Upper lobe of left lung (tissue), 4 donors: ENCODE measurements around the gene ZCCHC18.

Experiments used
- EP300 ChIP-seq, 4 donors: sonication (generic); formaldehyde crosslinking; IDR thresholded peaks; one replicate each; pipeline ENCODE4 v1.5.1; 2017; ENCODE audit warnings: antibody characterized with exemption in 4 of 4, control low read depth in 2 of 4
- POLR2A ChIP-seq, 4 donors: fragments of 450-650 bp; IDR thresholded peaks; one replicate each; pipeline ENCODE4 v1.5.1; 2016 to 2017; ENCODE audit warnings: antibody characterized with exemption in 4 of 4, mild to moderate bottlenecking in 2 of 4
- POLR2AphosphoS5 ChIP-seq, 2 donors: sonication (generic); formaldehyde crosslinking; IDR thresholded peaks; one replicate each; pipeline ENCODE4 v1.5.1; 2017; ENCODE audit warnings: antibody characterized with exemption in 2 of 2
- TF ChIP-seq, protein P1 (sequence below), 6 experiments: fragments of 450-650 bp in 4 of 6; fragments of 200-600 bp in 2 of 6; sonication (generic) in 2 of 6; IDR thresholded peaks; one replicate each; pipeline ENCODE4 v1.5.1; 2016 to 2019; ENCODE audit warnings: antibody characterized with exemption in 6 of 6

DNA sequence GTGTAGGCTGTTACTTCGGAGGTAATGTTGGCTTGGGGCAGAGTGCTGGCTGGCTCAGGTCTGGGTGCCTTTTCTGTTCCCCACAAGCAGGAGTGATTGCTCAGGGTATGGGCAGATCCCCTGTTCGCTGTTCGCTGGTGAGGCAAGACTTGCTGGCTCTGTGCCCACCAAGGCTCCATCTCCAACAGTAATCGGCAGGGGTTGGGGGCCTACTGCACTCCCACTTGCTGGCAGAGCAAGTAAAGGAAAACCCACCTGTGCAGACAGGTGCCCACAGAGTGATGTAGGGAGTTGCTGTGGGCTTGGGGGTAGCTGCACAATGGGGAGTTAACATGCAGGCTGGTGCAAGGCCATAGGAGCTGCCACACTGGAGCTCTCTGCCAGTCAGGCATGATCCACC, 28.3 kb upstream of the ZCCHC18 start:
- TF ChIP-seq, protein P1, sequence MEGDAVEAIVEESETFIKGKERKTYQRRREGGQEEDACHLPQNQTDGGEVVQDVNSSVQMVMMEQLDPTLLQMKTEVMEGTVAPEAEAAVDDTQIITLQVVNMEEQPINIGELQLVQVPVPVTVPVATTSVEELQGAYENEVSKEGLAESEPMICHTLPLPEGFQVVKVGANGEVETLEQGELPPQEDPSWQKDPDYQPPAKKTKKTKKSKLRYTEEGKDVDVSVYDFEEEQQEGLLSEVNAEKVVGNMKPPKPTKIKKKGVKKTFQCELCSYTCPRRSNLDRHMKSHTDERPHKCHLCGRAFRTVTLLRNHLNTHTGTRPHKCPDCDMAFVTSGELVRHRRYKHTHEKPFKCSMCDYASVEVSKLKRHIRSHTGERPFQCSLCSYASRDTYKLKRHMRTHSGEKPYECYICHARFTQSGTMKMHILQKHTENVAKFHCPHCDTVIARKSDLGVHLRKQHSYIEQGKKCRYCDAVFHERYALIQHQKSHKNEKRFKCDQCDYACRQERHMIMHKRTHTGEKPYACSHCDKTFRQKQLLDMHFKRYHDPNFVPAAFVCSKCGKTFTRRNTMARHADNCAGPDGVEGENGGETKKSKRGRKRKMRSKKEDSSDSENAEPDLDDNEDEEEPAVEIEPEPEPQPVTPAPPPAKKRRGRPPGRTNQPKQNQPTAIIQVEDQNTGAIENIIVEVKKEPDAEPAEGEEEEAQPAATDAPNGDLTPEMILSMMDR (IDR thresholded peaks at IDR 0.05) = no peak
- TF ChIP-seq POLR2AphosphoS5 (IDR thresholded peaks at IDR 0.05) (no peak), POLR2A (IDR thresholded peaks at IDR 0.05) (no peak), EP300 (IDR thresholded peaks at IDR 0.05) (no peak)
